ENCODE measurements around the gene KIFBP. TPM values are rescaled to one million over a fixed set of nuclear protein-coding genes. Genes with fewer than 3 reads are reported as not detected.
"Not testable (repeated sequence)": the region's sequence is repeated elsewhere in the genome, so short reads cannot be mapped to it uniquely, and the experiment has no call there.

The KIFBP gene
- total RNA-seq, 2 donors from 2014 or later: 15.8 to 16.9 TPM

- Histone ChIP-seq H3K27ac (no peak overlapping the region), H3K4me1 (no peaks in the 10 kb centered on the region), H3K27me3 (no peaks in the 10 kb centered on the region), H3K36me3 (replicated peaks in 1 of 2; ENCODE audit: insufficient read depth in 1 of 2, low read depth in 2 of 2) (no peaks in the 10 kb centered on the region), H3K9me3 (no peaks in the 10 kb centered on the region), H3K4me3 (no peak overlapping the region)
- intact Hi-C loops (cut with DNase I): no loop called here
- DNase-seq (no peak), ATAC-seq (no peak)
- no peak for TF ChIP-seq POLR2A (IDR thresholded peaks at IDR 0.05)
- TF ChIP-seq, protein P1, sequence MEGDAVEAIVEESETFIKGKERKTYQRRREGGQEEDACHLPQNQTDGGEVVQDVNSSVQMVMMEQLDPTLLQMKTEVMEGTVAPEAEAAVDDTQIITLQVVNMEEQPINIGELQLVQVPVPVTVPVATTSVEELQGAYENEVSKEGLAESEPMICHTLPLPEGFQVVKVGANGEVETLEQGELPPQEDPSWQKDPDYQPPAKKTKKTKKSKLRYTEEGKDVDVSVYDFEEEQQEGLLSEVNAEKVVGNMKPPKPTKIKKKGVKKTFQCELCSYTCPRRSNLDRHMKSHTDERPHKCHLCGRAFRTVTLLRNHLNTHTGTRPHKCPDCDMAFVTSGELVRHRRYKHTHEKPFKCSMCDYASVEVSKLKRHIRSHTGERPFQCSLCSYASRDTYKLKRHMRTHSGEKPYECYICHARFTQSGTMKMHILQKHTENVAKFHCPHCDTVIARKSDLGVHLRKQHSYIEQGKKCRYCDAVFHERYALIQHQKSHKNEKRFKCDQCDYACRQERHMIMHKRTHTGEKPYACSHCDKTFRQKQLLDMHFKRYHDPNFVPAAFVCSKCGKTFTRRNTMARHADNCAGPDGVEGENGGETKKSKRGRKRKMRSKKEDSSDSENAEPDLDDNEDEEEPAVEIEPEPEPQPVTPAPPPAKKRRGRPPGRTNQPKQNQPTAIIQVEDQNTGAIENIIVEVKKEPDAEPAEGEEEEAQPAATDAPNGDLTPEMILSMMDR (IDR thresholded peaks at IDR 0.05): no peak
- 93 to 96% methylated on average over 17 to 19 of the region's 19 CpGs for WGBS, 2 donors
Observed at GRCh38 chr10:69022611-69023010, 34.0 kb downstream of the KIFBP start.

- intact Hi-C loops (cut with DNase I): no loop called here
- DNase-seq (no peak), ATAC-seq (no peak)
- TF ChIP-seq POLR2A (IDR thresholded peaks at IDR 0.05): no peak
- TF ChIP-seq, protein P1 (IDR thresholded peaks at IDR 0.05): no peak
- Histone ChIP-seq H3K36me3 (replicated peaks in 1 of 2; ENCODE audit: insufficient read depth in 1 of 2, low read depth in 2 of 2) (no peaks in the 10 kb centered on the region), H3K4me1 (no peaks in the 10 kb centered on the region), H3K4me3 (no peak overlapping the region), H3K27ac (no peak overlapping the region), H3K9me3 (no peaks in the 10 kb centered on the region), H3K27me3 (no peaks in the 10 kb centered on the region)
- 72 to 74% methylated on average over 4 of the region's 4 CpGs for WGBS, 2 donors
Observed at GRCh38 chr10:69025370-69025896, 36.8 kb downstream of the KIFBP start.

- ATAC-seq: no peak
- Histone ChIP-seq H3K36me3 (replicated peaks in 1 of 2; ENCODE audit: insufficient read depth in 1 of 2, low read depth in 2 of 2) (no peaks in the 10 kb centered on the region), H3K9me3 (no peaks in the 10 kb centered on the region), H3K27me3 (no peaks in the 10 kb centered on the region), H3K4me1 (no peaks in the 10 kb centered on the region), H3K4me3 (no peak overlapping the region), H3K27ac (no peak overlapping the region)
- WGBS, 2 donors: 74 to 78% methylated on average over 4 of the region's 4 CpGs
- DNase-seq: no peak
- no peak for TF ChIP-seq POLR2A (IDR thresholded peaks at IDR 0.05)
- TF ChIP-seq, protein P1 (IDR thresholded peaks at IDR 0.05): no peak
- intact Hi-C loops (cut with DNase I): no loop called here
Observed at GRCh38 chr10:69033256-69033655, 44.7 kb downstream of the KIFBP start.

DNA sequence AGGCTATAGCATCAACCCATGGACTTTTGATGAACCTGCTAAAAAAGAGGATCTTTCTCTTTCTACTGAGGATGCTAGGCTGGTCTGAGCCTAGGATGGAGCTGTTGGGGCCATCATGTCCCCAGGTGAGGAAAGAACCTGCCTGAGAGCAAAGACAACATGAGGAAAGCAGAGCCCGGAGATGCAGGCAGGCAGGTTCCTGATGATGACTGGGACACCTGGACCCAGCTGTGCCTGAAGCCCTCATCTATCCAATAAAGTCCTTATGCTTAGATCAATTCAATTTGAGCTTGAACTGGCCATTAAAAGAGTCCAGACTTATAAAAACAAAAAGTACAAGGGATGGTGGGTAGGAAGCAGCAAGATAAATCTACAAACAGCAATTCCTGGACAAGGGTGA, 48.9 kb downstream of the KIFBP start:
- 93 to 100% methylated on average over 1 of the region's 1 CpG for WGBS, 2 donors
- no peaks in the 10 kb centered on the region for H3K4me1 ChIP-seq

DNA sequence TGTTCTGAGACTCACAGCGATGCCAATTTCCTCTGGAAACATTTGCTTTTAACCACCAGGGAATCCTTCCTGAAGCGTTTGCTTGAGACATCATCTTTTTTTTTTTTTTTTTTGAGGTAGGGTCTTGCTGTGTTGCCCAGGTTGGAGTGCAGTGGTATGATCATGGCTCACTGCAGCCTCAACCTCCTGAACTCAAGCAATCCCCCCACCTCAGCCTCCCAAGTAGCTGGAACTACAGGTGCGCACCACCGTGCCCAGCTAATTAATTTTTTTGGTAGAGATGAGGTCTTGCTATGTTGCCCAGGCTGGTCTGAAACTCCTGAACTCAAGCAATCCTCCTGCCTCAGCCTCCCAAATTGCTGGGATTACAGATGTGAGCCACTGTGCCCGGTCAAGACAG, 52.3 kb downstream of the KIFBP start:
- 72 to 75% methylated on average over 5 of the region's 5 CpGs for WGBS, 2 donors
- H3K36me3 ChIP-seq (replicated peaks in 1 of 2; ENCODE audit: insufficient read depth in 1 of 2, low read depth in 2 of 2); H3K27me3 ChIP-seq; intact Hi-C loops (cut with DNase I); H3K4me1 ChIP-seq; H3K27ac ChIP-seq; H3K4me3 ChIP-seq; DNase-seq; H3K9me3 ChIP-seq; ATAC-seq: not testable (repeated sequence)

More for the DNA sequence above, 48.9 kb downstream of the KIFBP start:
- Histone ChIP-seq H3K27me3 (no peaks in the 10 kb centered on the region), H3K4me3 (no peak overlapping the region), H3K36me3 (replicated peaks in 1 of 2; ENCODE audit: insufficient read depth in 1 of 2, low read depth in 2 of 2) (no peaks in the 10 kb centered on the region), H3K27ac (no peak overlapping the region), H3K9me3 (no peaks in the 10 kb centered on the region)
- no peak for DNase-seq
- ATAC-seq: no peak
- TF ChIP-seq, protein P1 (IDR thresholded peaks at IDR 0.05): no peak
- no peak for TF ChIP-seq POLR2A (IDR thresholded peaks at IDR 0.05)
- intact Hi-C loops (cut with DNase I): no loop called here

Data from body of pancreas (tissue), 4 donors.